Transverse colon (tissue), 4 donors: Measurements from ENCODE around the gene GOLGA6D. TPM values are rescaled to one million over a fixed set of nuclear protein-coding genes. Genes with fewer than 3 reads are reported as not detected.

Experiments
- DNase-seq: peaks from one replicate; pipeline ENCODE4 v3.0.0-alpha.2; 2019
- H3K27ac ChIP-seq, 4 donors: fragments of 200-600 bp; sonication (generic); 2 replicates each; pipeline ENCODE4 v1.5.1; 2016 to 2018; ENCODE audit warnings: inconsistent platforms in 4 of 4
- H3K27me3 ChIP-seq: fragments of 200-600 bp; sonication (generic); 2 replicates; pipeline ENCODE4 v1.5.1; 2017; ENCODE audit warnings: inconsistent platforms
- H3K36me3 ChIP-seq, 4 donors: fragments of 200-600 bp; sonication (generic); 2 replicates each; pipeline ENCODE4 v1.5.1; 2017 to 2019; ENCODE audit warnings: inconsistent platforms in 4 of 4
- H3K4me1 ChIP-seq, 4 donors: fragments of 200-600 bp; sonication (generic); 2 replicates each; pipeline ENCODE4 v1.5.1; 2017 to 2020; ENCODE audit warnings: inconsistent platforms in 4 of 4
- H3K4me3 ChIP-seq, 4 donors: fragments of 200-600 bp; sonication (generic); 1 replicate in 1 of 4; 2 replicates in 3 of 4; pipeline versions ENCODE4 v1.5.1 to v1.6.1; 2017 to 2019; ENCODE audit warnings: inconsistent platforms in 4 of 4
- H3K9me3 ChIP-seq, 2 donors: fragments of 200-600 bp; sonication (generic); 2 replicates each; pipeline ENCODE4 v1.5.1; 2017 to 2019; ENCODE audit warnings: inconsistent platforms in 2 of 2
- CTCF ChIP-seq, 5 experiments: fragments of 200-600 bp in 3 of 5; fragments of 450-650 bp in 2 of 5; sonication (generic) in 3 of 5; IDR thresholded peaks; 1 replicate in 2 of 5; 2 replicates in 3 of 5; pipeline ENCODE4 v1.5.1; 2016 to 2017; ENCODE audit warnings: antibody characterized with exemption in 5 of 5, inconsistent platforms in 3 of 5, mild to moderate bottlenecking in 2 of 5, moderate library complexity in 1 of 5
- EP300 ChIP-seq: sonication (generic); formaldehyde crosslinking; IDR thresholded peaks from one replicate; pipeline ENCODE4 v1.6.1; 2017; ENCODE audit warnings: antibody characterized with exemption, low read depth
- POLR2A ChIP-seq: fragments of 450-650 bp; IDR thresholded peaks from one replicate; pipeline ENCODE4 v1.6.1; 2016; ENCODE audit warnings: antibody characterized with exemption, mild to moderate bottlenecking, moderate library complexity
- POLR2AphosphoS5 ChIP-seq, 3 donors: sonication (generic); formaldehyde crosslinking; IDR thresholded peaks; one replicate each; pipeline ENCODE4 v1.6.1; 2016; ENCODE audit warnings: antibody characterized with exemption in 3 of 3
- WGBS, 2 donors: methylation state at CpG; one replicate each; pipeline ENCODE4 v1.1.5; 2018; ENCODE audit warnings: low coverage in 1 of 2; 5-methylcytosine and 5-hydroxymethylcytosine counted together
- in situ Hi-C, 4 donors: fragments of 200-750 bp; cut with MboI; loops; one replicate each; pipeline versions ENCODE4 v1.15.0 to v1.15.1; 2017; ENCODE audit warnings: low sequenced_read_pairs in 3 of 4, low pct_ligation_motif_present in 1 of 4, low pct_unique_long_range_greater_than_20kb in 1 of 4
- intact Hi-C: fragments of 100-400 bp; cut with DNase I; formaldehyde crosslinking; loops from one replicate; pipeline ENCODE4 v1.15.1; 2023; ENCODE audit warnings: low total_unique reads
- total RNA-seq, 4 donors: library from RNA; depleted of rRNA; stranded (reverse); fragments of >200 nt; gene quantifications; one replicate each; pipeline ENCODE4 v1.1.0, GENCODE V29; 2016

The GOLGA6D gene
- total RNA-seq, 4 donors from 2014 or later: not detected

DNA sequence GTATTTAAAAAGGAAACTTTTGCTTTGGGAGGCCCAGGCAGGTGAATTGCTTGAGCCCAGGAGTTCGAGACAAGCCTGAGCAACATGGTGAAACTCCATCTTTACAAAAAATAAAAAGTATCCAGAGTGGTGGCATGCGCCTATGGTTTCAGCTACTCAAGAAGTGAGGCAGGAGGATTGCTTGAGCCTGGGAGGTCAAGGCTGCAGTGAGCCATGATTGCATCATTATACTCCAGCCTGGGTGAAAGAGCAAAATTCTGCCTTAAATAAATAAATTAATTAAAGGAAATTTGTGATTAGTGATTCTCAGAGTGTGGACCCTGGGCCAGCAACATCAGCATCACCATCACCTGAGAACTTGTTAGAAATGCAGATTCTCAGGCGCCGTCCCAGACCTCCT, 43.3 kb downstream of the GOLGA6D start:
- DNase-seq: no peak
- H3K27me3 ChIP-seq: no peaks in the 10 kb centered on the region
- intact Hi-C loops (no loop called here), in situ Hi-C loops (loop anchor here in 1 of 4 donors (25.0 kb wide), 1 partner anchor 314 kb away; the partner anchor contains the start of gene PPCDC)
- no peak overlapping the region for H3K27ac ChIP-seq
- TF ChIP-seq POLR2AphosphoS5 (IDR thresholded peaks at IDR 0.05) (no peak), CTCF (IDR thresholded peaks at IDR 0.05) (no peak), POLR2A (no peak), EP300 (no peak)
- peaks cover 0 to 14% (median 3%) of the 10 kb centered on the region in 4 donors for H3K4me1 ChIP-seq
- H3K36me3 ChIP-seq: no peaks in the 10 kb centered on the region
- H3K9me3 ChIP-seq: no peaks in the 10 kb centered on the region
- WGBS, 2 donors: 84 to 93% methylated on average over 2 to 4 of the region's 4 CpGs
- no peak overlapping the region for H3K4me3 ChIP-seq

GRCh38 chr15:75327005-75327404, 44.4 kb downstream of the GOLGA6D start:
- intact Hi-C loops: no loop called here
- Histone ChIP-seq H3K27me3 (no peaks in the 10 kb centered on the region), H3K27ac (no peak overlapping the region), H3K9me3 (no peaks in the 10 kb centered on the region), H3K36me3 (no peaks in the 10 kb centered on the region), H3K4me1 (peaks cover 0 to 14% (median 3%) of the 10 kb centered on the region in 4 donors), H3K4me3 (no peak overlapping the region)
- no peak for TF ChIP-seq POLR2A
- TF ChIP-seq POLR2AphosphoS5 (IDR thresholded peaks at IDR 0.05): no peak
- no peak for TF ChIP-seq EP300
- 86 to 94% methylated on average over 2 to 4 of the region's 4 CpGs for WGBS, 2 donors
- DNase-seq: no peak
- in situ Hi-C loops: loop anchor here in 1 of 4 donors (25.0 kb wide), 1 partner anchor 315 kb away; the partner anchor contains the start of gene PPCDC

GRCh38 chr15:75327491-75327890, 44.9 kb downstream of the GOLGA6D start:
- no peak for DNase-seq
- Histone ChIP-seq H3K27ac (no peak overlapping the region), H3K27me3 (no peaks in the 10 kb centered on the region), H3K9me3 (no peaks in the 10 kb centered on the region), H3K4me1 (peaks cover 0 to 14% (median 3%) of the 10 kb centered on the region in 4 donors), H3K36me3 (no peaks in the 10 kb centered on the region), H3K4me3 (no peak overlapping the region)
- 90% methylated on average over 3 of the region's 3 CpGs; no CpG with 5 or more reads in 1 of the 2 donors for WGBS, 2 donors
- TF ChIP-seq POLR2A (no peak), POLR2AphosphoS5 (IDR thresholded peaks at IDR 0.05) (no peak), EP300 (no peak), CTCF (IDR thresholded peaks at IDR 0.05) (no peak)
- intact Hi-C loops (no loop called here), in situ Hi-C loops (loop anchor here in 1 of 4 donors (25.0 kb wide), 1 partner anchor 315 kb away; the partner anchor contains the start of gene PPCDC)

- DNase-seq: no peak
- Histone ChIP-seq H3K27ac (no peak overlapping the region), H3K4me3 (no peak overlapping the region), H3K27me3 (no peaks in the 10 kb centered on the region), H3K9me3 (no peaks in the 10 kb centered on the region), H3K4me1 (peaks cover 0 to 8% (median under 1%) of the 10 kb centered on the region in 4 donors), H3K36me3 (no peaks in the 10 kb centered on the region)
- WGBS, 2 donors: 75% methylated on average over 10 of the region's 10 CpGs; no CpG with 5 or more reads in 1 of the 2 donors
- TF ChIP-seq CTCF (IDR thresholded peaks at IDR 0.05) (no peak), POLR2AphosphoS5 (IDR thresholded peaks at IDR 0.05) (no peak), POLR2A (no peak), EP300 (no peak)
- intact Hi-C loops (no loop called here), in situ Hi-C loops (loop anchor here in 1 of 4 donors (25.0 kb wide), 1 partner anchor 316 kb away; the partner anchor contains the start of gene PPCDC)
These were observed 46.1 kb downstream of the GOLGA6D start for GRCh38 chr15:75328493-75329314.
